Activated CD4-positive, alpha-beta T cell treated with anti-CD3 and anti-CD28 coated beads for 36 hours (primary cell): ENCODE measurements around the gene ADAMTS6. TPM values are rescaled to one million over a fixed set of nuclear protein-coding genes. Genes with fewer than 3 reads are reported as not detected.

Experiments
- ATAC-seq: fragments of 200-7000 bp; cut with Tn5 transposase; one replicate; pipeline ENCODE4 v1.10.0; 2021; ENCODE audit warnings: mild to moderate bottlenecking, moderate library complexity
- CTCF ChIA-PET: fragments of 350-600 bp; sonication (Branson Sonifier 250); formaldehyde crosslinking; loops from one replicate; lab custom pipeline; 2021; ENCODE audit warnings: antibody characterized with exemption; lab: Charles Lee
- POLR2A ChIA-PET: fragments of 350-600 bp; sonication (Branson Sonifier 250); formaldehyde crosslinking; loops from one replicate; lab custom pipeline; 2021; ENCODE audit warnings: antibody characterized with exemption, inconsistent platforms; lab: Charles Lee
- DNase-seq: peaks from one replicate; pipeline ENCODE4 v3.0.0-alpha.2; 2020
- H3K27ac Mint-ChIP-seq: one replicate; pipeline ENCODE4 v1.8.0; 2021; ENCODE audit warnings: mixed read lengths
- H3K27me3 Mint-ChIP-seq: one replicate; pipeline ENCODE4 v1.8.0; 2021; ENCODE audit warnings: mixed read lengths
- H3K36me3 Mint-ChIP-seq: one replicate; pipeline ENCODE4 v1.8.0; 2021; ENCODE audit warnings: low read depth, mixed read lengths
- H3K4me1 Mint-ChIP-seq: one replicate; pipeline ENCODE4 v1.8.0; 2021; ENCODE audit warnings: mixed read lengths
- H3K4me3 Mint-ChIP-seq: one replicate; pipeline ENCODE4 v1.8.0; 2021; ENCODE audit warnings: mild to moderate bottlenecking, moderate library complexity, mixed read lengths
- H3K9me3 Mint-ChIP-seq: one replicate; pipeline ENCODE4 v1.8.0; 2021; ENCODE audit warnings: low read depth, mixed read lengths
- intact Hi-C, 2 experiments: fragments of 100-400 bp; cut with DNase I in 1 of 2; cut with micrococcal nuclease in 1 of 2; formaldehyde crosslinking; loops; one replicate each; pipeline versions ENCODE4 v1.14.2 to v1.15.1; 2022 to 2024; cut with DNase I, micrococcal nuclease
- total RNA-seq, 2 experiments: library from RNA; stranded (reverse); gene quantifications; one replicate each; pipeline ENCODE4 v1.2.3, GENCODE V29; 2021

The ADAMTS6 gene
- total RNA-seq, 2 experiments from 2014 or later = 0.96 to 1.3 TPM

- ChIA-PET POLR2A (no interaction called here), CTCF (interaction anchor here (0.6 to 3.0 kb wide), 20 partner anchors 11 to 701 kb away, joined by 3 to 43 read pairs (median 4); partner anchors contain the start of genes CENPK and PPWD1)
- H3K36me3 Mint-ChIP-seq = no peaks in the 10 kb centered on the region
- H3K4me1 Mint-ChIP-seq = peaks cover 10% of the 10 kb centered on the region
- H3K9me3 Mint-ChIP-seq = no peaks in the 10 kb centered on the region
- intact Hi-C loops = loop anchor here (1.0 to 5.0 kb wide), 12 partner anchors 139 to 849 kb away; partner anchors contain the start of genes CWC27 (in 1 of the 2), SREK1IP1 (in 1 of the 2) and TRIM23 (in 1 of the 2)
- DNase-seq (no peak), ATAC-seq (peak; percentile 34)
- no peak overlapping the region for H3K4me3 Mint-ChIP-seq
- H3K27me3 Mint-ChIP-seq = no peaks in the 10 kb centered on the region
- peak overlapping the region; percentile 91 for H3K27ac Mint-ChIP-seq
These were observed 2.0 kb upstream of the ADAMTS6 start for GRCh38 chr5:65483546-65484346.

- ATAC-seq (peak; percentile 3), DNase-seq (peak; percentile 14)
- intact Hi-C loops = loop anchor here (1.0 to 5.0 kb wide), 13 partner anchors 139 to 848 kb away; partner anchors contain the start of genes CWC27 (in 1 of the 2), SREK1IP1 (in 1 of the 2) and TRIM23 (in 1 of the 2)
- no peaks in the 10 kb centered on the region for H3K36me3 Mint-ChIP-seq
- H3K27ac Mint-ChIP-seq = peak overlapping the region; percentile 91
- H3K4me1 Mint-ChIP-seq = peaks cover 10% of the 10 kb centered on the region
- POLR2A ChIA-PET = interaction anchor here (0.6 kb wide), 1 partner anchor 683 kb away, joined by 7 read pairs; no protein-coding TSS in a partner anchor
- no peak overlapping the region for H3K4me3 Mint-ChIP-seq
- no peaks in the 10 kb centered on the region for H3K9me3 Mint-ChIP-seq
- CTCF ChIA-PET = interaction anchor here (0.6 to 3.0 kb wide), 26 partner anchors 10 to 700 kb away, joined by 3 to 43 read pairs (median 4); partner anchors contain the start of genes CENPK and PPWD1
- no peaks in the 10 kb centered on the region for H3K27me3 Mint-ChIP-seq
These were observed 1.2 kb upstream of the ADAMTS6 start for GRCh38 chr5:65482736-65483545.

GRCh38 chr5:65482296-65482735 is 596 bp upstream of the ADAMTS6 start:
- H3K36me3 Mint-ChIP-seq = no peaks in the 10 kb centered on the region
- no peak overlapping the region for H3K4me3 Mint-ChIP-seq
- ChIA-PET CTCF (interaction anchor here (0.6 to 3.0 kb wide), 15 partner anchors 16 to 696 kb away, joined by 3 to 43 read pairs (median 4); no protein-coding TSS in a partner anchor), POLR2A (no interaction called here)
- intact Hi-C loops = loop anchor here (1.0 to 5.0 kb wide), 8 partner anchors 140 to 848 kb away; partner anchors contain the start of genes CWC27 (in 1 of the 2), SREK1IP1 (in 1 of the 2) and TRIM23 (in 1 of the 2)
- no peaks in the 10 kb centered on the region for H3K9me3 Mint-ChIP-seq
- DNase-seq = no peak
- H3K4me1 Mint-ChIP-seq = peaks cover 10% of the 10 kb centered on the region
- peak; percentile 10 for ATAC-seq
- no peaks in the 10 kb centered on the region for H3K27me3 Mint-ChIP-seq
- H3K27ac Mint-ChIP-seq = peak overlapping the region; percentile 91

- ATAC-seq = no peak
- no peak for DNase-seq
- peaks cover 10% of the 10 kb centered on the region for H3K4me1 Mint-ChIP-seq
- POLR2A ChIA-PET = no interaction called here
- CTCF ChIA-PET = interaction anchor here (1.2 to 1.8 kb wide), 5 partner anchors 29 to 670 kb away, joined by 3 to 8 read pairs (median 3); no protein-coding TSS in a partner anchor
- no peak overlapping the region for H3K4me3 Mint-ChIP-seq
- intact Hi-C loops = loop anchor here (1.0 to 5.0 kb wide), 5 partner anchors 82 to 714 kb away; partner anchors contain the start of genes CENPK (in 1 of the 2), CWC27 (in 1 of the 2), PPWD1 (in 1 of the 2) and SREK1IP1 (in 1 of the 2)
- H3K9me3 Mint-ChIP-seq = no peaks in the 10 kb centered on the region
- no peaks in the 10 kb centered on the region for H3K36me3 Mint-ChIP-seq
- no peaks in the 10 kb centered on the region for H3K27me3 Mint-ChIP-seq
- peak overlapping the region; percentile 91 for H3K27ac Mint-ChIP-seq
These were observed 544 bp downstream of the ADAMTS6 start for GRCh38 chr5:65481171-65481581.

- Mint-ChIP-seq H3K4me1 (peaks cover 11% of the 10 kb centered on the region), H3K4me3 (no peak overlapping the region), H3K27ac (no peak overlapping the region), H3K27me3 (no peaks in the 10 kb centered on the region), H3K9me3 (no peaks in the 10 kb centered on the region), H3K36me3 (no peaks in the 10 kb centered on the region)
- ATAC-seq = peak; percentile 17
- CTCF ChIA-PET = interaction anchor here (0.7 to 1.8 kb wide), 4 partner anchors 77 to 669 kb away, joined by 3 to 8 read pairs (median 4); no protein-coding TSS in a partner anchor
- POLR2A ChIA-PET = no interaction called here
- intact Hi-C loops = loop anchor here (5.0 kb wide), 3 partner anchors 142 to 713 kb away; partner anchors contain the start of genes CWC27 (in 1 of the 2), SREK1IP1 (in 1 of the 2) and TRIM23 (in 1 of the 2)
- DNase-seq = peak; percentile 68
These were observed 1.3 kb downstream of the ADAMTS6 start for GRCh38 chr5:65480306-65480865.

- no peak for DNase-seq
- peaks cover 11% of the 10 kb centered on the region for H3K4me1 Mint-ChIP-seq
- CTCF ChIA-PET = interaction anchor here (1.6 kb wide), 1 partner anchor 404 kb away, joined by 5 read pairs; no protein-coding TSS in a partner anchor
- no peak for ATAC-seq
- no peak overlapping the region for H3K4me3 Mint-ChIP-seq
- H3K27ac Mint-ChIP-seq = no peak overlapping the region
- no peaks in the 10 kb centered on the region for H3K9me3 Mint-ChIP-seq
- H3K36me3 Mint-ChIP-seq = no peaks in the 10 kb centered on the region
- POLR2A ChIA-PET = no interaction called here
- no peaks in the 10 kb centered on the region for H3K27me3 Mint-ChIP-seq
- intact Hi-C loops = no loop called here
These were observed 2.2 kb downstream of the ADAMTS6 start for GRCh38 chr5:65479527-65479926.

GRCh38 chr5:65478336-65478735 is 3.4 kb downstream of the ADAMTS6 start:
- H3K36me3 Mint-ChIP-seq = no peaks in the 10 kb centered on the region
- H3K9me3 Mint-ChIP-seq = no peaks in the 10 kb centered on the region
- H3K4me3 Mint-ChIP-seq = no peak overlapping the region
- no peak for ATAC-seq
- ChIA-PET POLR2A (no interaction called here), CTCF (interaction anchor here (0.7 kb wide), 1 partner anchor 853 kb away, joined by 3 read pairs; no protein-coding TSS in a partner anchor)
- H3K27me3 Mint-ChIP-seq = no peaks in the 10 kb centered on the region
- DNase-seq = no peak
- intact Hi-C loops = no loop called here
- no peak overlapping the region for H3K27ac Mint-ChIP-seq
- peaks cover 10% of the 10 kb centered on the region for H3K4me1 Mint-ChIP-seq

GRCh38 chr5:65475895-65476294 is 5.8 kb downstream of the ADAMTS6 start:
- H3K36me3 Mint-ChIP-seq = no peaks in the 10 kb centered on the region

GRCh38 chr5:65475336-65475735 is 6.4 kb downstream of the ADAMTS6 start:
- POLR2A ChIA-PET = no interaction called here
- Mint-ChIP-seq H3K4me3 (no peak overlapping the region), H3K4me1 (peaks cover 2% of the 10 kb centered on the region), H3K36me3 (no peaks in the 10 kb centered on the region), H3K27me3 (peaks cover 2% of the 10 kb centered on the region), H3K9me3 (no peaks in the 10 kb centered on the region), H3K27ac (no peak overlapping the region)
- CTCF ChIA-PET = interaction anchor here (0.9 kb wide), 1 partner anchor 24 kb away, joined by 3 read pairs; no protein-coding TSS in a partner anchor
- DNase-seq = no peak
- ATAC-seq = no peak
- intact Hi-C loops = no loop called here

More at GRCh38 chr5:65475895-65476294, 5.8 kb downstream of the ADAMTS6 start:
- H3K9me3 Mint-ChIP-seq = no peaks in the 10 kb centered on the region
- ChIA-PET CTCF (no interaction called here), POLR2A (no interaction called here)
- H3K4me1 Mint-ChIP-seq = peaks cover 2% of the 10 kb centered on the region
- H3K4me3 Mint-ChIP-seq = no peak overlapping the region
- peaks cover under 1% of the 10 kb centered on the region for H3K27me3 Mint-ChIP-seq
- intact Hi-C loops = no loop called here
- H3K27ac Mint-ChIP-seq = no peak overlapping the region
- no peak for DNase-seq
- ATAC-seq = no peak

- DNase-seq (no peak), ATAC-seq (peak; percentile 61)
- peaks cover 2% of the 10 kb centered on the region for H3K27me3 Mint-ChIP-seq
- ChIA-PET POLR2A (interaction anchor here (0.6 kb wide), 1 partner anchor 854 kb away, joined by 3 read pairs; no protein-coding TSS in a partner anchor), CTCF (interaction anchor here (0.5 to 0.9 kb wide), 2 partner anchors 22 to 228 kb away, joined by 3 to 5 read pairs; no protein-coding TSS in a partner anchor)
- no peak overlapping the region for H3K27ac Mint-ChIP-seq
- H3K4me1 Mint-ChIP-seq = peaks cover 2% of the 10 kb centered on the region
- no peaks in the 10 kb centered on the region for H3K9me3 Mint-ChIP-seq
- no peaks in the 10 kb centered on the region for H3K36me3 Mint-ChIP-seq
- H3K4me3 Mint-ChIP-seq = no peak overlapping the region
- intact Hi-C loops = no loop called here
These were observed 7.5 kb downstream of the ADAMTS6 start for GRCh38 chr5:65474130-65474711.
